ENCODE measurements around the gene A2M.

DNA sequence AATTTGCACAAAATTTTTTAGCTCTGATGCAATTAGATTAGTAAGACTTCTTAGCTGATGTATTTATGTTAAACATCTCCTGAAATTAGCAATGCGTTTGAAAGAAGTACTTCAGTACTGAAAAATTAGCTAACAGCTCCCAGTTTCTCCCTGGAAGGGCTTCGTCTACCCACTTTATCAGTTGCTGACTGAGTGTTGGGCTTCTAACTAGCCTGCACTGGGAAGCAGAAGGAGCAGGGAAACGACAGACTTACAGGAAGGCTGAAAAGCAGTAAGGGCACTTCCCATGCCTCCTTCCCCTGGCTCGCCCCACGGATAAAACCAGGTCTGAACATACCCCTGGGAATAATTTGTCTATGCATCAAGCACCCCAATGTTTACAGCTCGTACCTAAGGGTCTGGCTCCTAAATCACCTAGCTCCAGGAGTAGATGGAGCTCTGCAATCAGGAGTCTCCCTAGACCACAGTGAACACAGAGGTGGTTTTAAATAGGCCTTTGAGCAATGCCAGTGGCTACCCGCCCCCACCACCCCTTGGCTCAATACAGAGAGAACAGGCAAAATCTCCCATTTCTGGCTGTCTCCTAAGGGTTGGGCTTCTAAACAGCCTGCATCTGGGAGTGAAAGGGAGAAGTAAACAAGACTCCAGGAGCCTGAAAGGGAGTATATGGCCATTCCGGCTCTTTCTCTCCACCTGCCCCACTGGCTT lies 23.7 kb downstream of the A2M start:
- TF ChIP-seq POLR2AphosphoS5 (IDR thresholded peaks at IDR 0.05) (no peak), POLR2A (IDR thresholded peaks at IDR 0.05) (no peak)
- TF ChIP-seq, protein P1, sequence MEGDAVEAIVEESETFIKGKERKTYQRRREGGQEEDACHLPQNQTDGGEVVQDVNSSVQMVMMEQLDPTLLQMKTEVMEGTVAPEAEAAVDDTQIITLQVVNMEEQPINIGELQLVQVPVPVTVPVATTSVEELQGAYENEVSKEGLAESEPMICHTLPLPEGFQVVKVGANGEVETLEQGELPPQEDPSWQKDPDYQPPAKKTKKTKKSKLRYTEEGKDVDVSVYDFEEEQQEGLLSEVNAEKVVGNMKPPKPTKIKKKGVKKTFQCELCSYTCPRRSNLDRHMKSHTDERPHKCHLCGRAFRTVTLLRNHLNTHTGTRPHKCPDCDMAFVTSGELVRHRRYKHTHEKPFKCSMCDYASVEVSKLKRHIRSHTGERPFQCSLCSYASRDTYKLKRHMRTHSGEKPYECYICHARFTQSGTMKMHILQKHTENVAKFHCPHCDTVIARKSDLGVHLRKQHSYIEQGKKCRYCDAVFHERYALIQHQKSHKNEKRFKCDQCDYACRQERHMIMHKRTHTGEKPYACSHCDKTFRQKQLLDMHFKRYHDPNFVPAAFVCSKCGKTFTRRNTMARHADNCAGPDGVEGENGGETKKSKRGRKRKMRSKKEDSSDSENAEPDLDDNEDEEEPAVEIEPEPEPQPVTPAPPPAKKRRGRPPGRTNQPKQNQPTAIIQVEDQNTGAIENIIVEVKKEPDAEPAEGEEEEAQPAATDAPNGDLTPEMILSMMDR (IDR thresholded peaks at IDR 0.05), result no peak
